Gastroesophageal sphincter (tissue), 4 donors: ENCODE data around the gene FANCI. TPM values are rescaled to one million over a fixed set of nuclear protein-coding genes. Genes with fewer than 3 reads are reported as not detected.

Experiments
- ATAC-seq: fragments of 150-250 bp; one replicate; pipeline ENCODE4 v1.9.1; 2016; ENCODE audit warnings: mild to moderate bottlenecking, moderate library complexity
- H3K27ac ChIP-seq, 4 donors: fragments of 200-600 bp; sonication (generic) in 3 of 4; 1 replicate in 3 of 4; 2 replicates in 1 of 4; pipeline ENCODE4 v1.5.1; 2016 to 2019
- H3K27me3 ChIP-seq: fragments of 200-600 bp; sonication (generic); one replicate; pipeline ENCODE4 v1.5.1; 2019
- H3K36me3 ChIP-seq, 2 donors: fragments of 200-600 bp; sonication (generic); one replicate each; pipeline ENCODE4 v1.5.1; 2019; ENCODE audit warnings: control low read depth in 1 of 2
- H3K4me1 ChIP-seq, 3 donors: fragments of 200-600 bp; sonication (generic); 1 replicate in 2 of 3; 2 replicates in 1 of 3; pipeline ENCODE4 v1.5.1; 2016 to 2019; ENCODE audit warnings: control low read depth in 2 of 3
- H3K4me3 ChIP-seq, 2 donors: fragments of 200-600 bp; sonication (generic); one replicate each; pipeline ENCODE4 v1.5.1; 2019; ENCODE audit warnings: mild to moderate bottlenecking in 1 of 2, moderate library complexity in 1 of 2
- H3K9me3 ChIP-seq, 3 donors: fragments of 200-600 bp; sonication (generic); one replicate each; pipeline ENCODE4 v1.5.1; 2017 to 2019; ENCODE audit warnings: control low read depth in 2 of 3
- CTCF ChIP-seq, 4 experiments: fragments of 200-600 bp in 2 of 4; fragments of 450-650 bp in 2 of 4; sonication (generic) in 1 of 4; IDR thresholded peaks; one replicate each; pipeline ENCODE4 v1.5.1; 2017 to 2019; ENCODE audit warnings: antibody characterized with exemption in 4 of 4, mild to moderate bottlenecking in 2 of 4, moderate library complexity in 2 of 4
- EP300 ChIP-seq: sonication (generic); formaldehyde crosslinking; IDR thresholded peaks from one replicate; pipeline ENCODE4 v1.6.1; 2017; ENCODE audit warnings: antibody characterized with exemption, mild to moderate bottlenecking
- POLR2A ChIP-seq, 2 donors: fragments of 450-650 bp; IDR thresholded peaks; one replicate each; pipeline ENCODE4 v1.6.1; 2017; ENCODE audit warnings: antibody characterized with exemption in 2 of 2, mild to moderate bottlenecking in 2 of 2, moderate library complexity in 1 of 2
- POLR2AphosphoS5 ChIP-seq: sonication (generic); formaldehyde crosslinking; IDR thresholded peaks from one replicate; pipeline ENCODE4 v1.6.1; 2017; ENCODE audit warnings: antibody characterized with exemption
- WGBS, 2 donors: methylation state at CpG; one replicate each; pipeline ENCODE4 v1.1.5; 2018; ENCODE audit warnings: low coverage in 1 of 2; 5-methylcytosine and 5-hydroxymethylcytosine counted together
- total RNA-seq, 4 donors: library from RNA; depleted of rRNA; stranded (reverse); fragments of >200 nt; gene quantifications; one replicate each; pipeline ENCODE4 v1.1.0, GENCODE V29; 2016

Gene FANCI
- total RNA-seq, 4 donors from 2014 or later, result 1.9 to 12.5 (median 7.1) TPM

- TF ChIP-seq CTCF (IDR thresholded peaks at IDR 0.05) (no peak), EP300 (no peak), POLR2AphosphoS5 (no peak), POLR2A (IDR thresholded peaks at IDR 0.05) (no peak)
- H3K36me3 ChIP-seq, result peaks cover 0 to 66% of the 10 kb centered on the region in 2 donors
- H3K4me1 ChIP-seq, result peaks cover 0 to 18% (median 3%) of the 10 kb centered on the region in 3 donors
- WGBS, 2 donors, result 96 to 100% methylated on average over 1 to 7 of the region's 12 CpGs
- H3K27me3 ChIP-seq, result no peaks in the 10 kb centered on the region
- ATAC-seq, result no peak
- H3K4me3 ChIP-seq, result no peak overlapping the region
- no peaks in the 10 kb centered on the region for H3K9me3 ChIP-seq
- no peak overlapping the region for H3K27ac ChIP-seq
Measured at GRCh38 chr15:89200182-89200581, 43.6 kb upstream of the FANCI start.

DNA sequence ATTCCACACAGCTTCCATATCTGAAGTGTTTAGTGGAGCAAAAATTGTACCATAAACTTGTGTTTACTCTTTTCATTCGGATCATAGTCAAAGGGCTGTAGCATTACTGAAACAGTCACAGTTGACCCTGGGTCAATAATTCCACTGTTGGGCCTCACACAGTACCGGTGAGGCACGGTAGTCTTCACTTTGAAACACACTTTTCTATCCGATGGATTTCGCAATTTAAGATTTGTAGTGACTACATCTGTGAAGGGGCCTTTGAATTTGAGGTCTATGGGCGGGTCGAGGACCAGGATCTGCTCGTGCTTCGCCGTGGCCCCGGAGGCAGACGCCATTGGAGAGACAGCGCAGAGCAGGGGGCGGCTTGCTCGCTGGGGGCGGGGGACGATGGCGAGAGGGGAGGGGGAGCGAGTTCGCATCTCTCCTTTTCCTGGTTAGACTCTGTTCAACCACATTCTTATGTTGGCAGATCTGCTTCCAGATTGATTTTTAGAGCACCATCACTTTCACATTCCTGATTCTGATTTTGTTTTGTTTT, 42.2 kb upstream of the FANCI start:
- Histone ChIP-seq H3K4me1 (peaks cover 0 to 18% (median 3%) of the 10 kb centered on the region in 3 donors), H3K9me3 (no peaks in the 10 kb centered on the region), H3K4me3 (no peak overlapping the region), H3K27ac (no peak overlapping the region), H3K36me3 (peaks cover 0 to 53% of the 10 kb centered on the region in 2 donors), H3K27me3 (no peaks in the 10 kb centered on the region)
- TF ChIP-seq POLR2A (IDR thresholded peaks at IDR 0.05), result no peak
- TF ChIP-seq POLR2AphosphoS5, result no peak
- no peak for TF ChIP-seq EP300
- no peak for TF ChIP-seq CTCF (IDR thresholded peaks at IDR 0.05)
- whole genome bisulfite sequencing, 2 donors, result 33 to 82% methylated on average over 1 to 12 of the region's 20 CpGs
- no peak for ATAC-seq

- H3K4me3 ChIP-seq, result no peak overlapping the region
- no peaks in the 10 kb centered on the region for H3K9me3 ChIP-seq
- H3K4me1 ChIP-seq, result peaks cover 0 to 19% (median 4%) of the 10 kb centered on the region in 3 donors
- no peak for ATAC-seq
- WGBS, 2 donors, result 59% methylated on average over 2 of the region's 2 CpGs; no CpG with 5 or more reads in 1 of the 2 donors
- TF ChIP-seq POLR2A (IDR thresholded peaks at IDR 0.05) (no peak), CTCF (IDR thresholded peaks at IDR 0.05) (no peak), POLR2AphosphoS5 (no peak), EP300 (no peak)
- no peaks in the 10 kb centered on the region for H3K27me3 ChIP-seq
- no peak overlapping the region for H3K27ac ChIP-seq
- H3K36me3 ChIP-seq, result peaks cover 0 to 30% of the 10 kb centered on the region in 2 donors
Measured at GRCh38 chr15:89203705-89204273, 40.0 kb upstream of the FANCI start.

DNA sequence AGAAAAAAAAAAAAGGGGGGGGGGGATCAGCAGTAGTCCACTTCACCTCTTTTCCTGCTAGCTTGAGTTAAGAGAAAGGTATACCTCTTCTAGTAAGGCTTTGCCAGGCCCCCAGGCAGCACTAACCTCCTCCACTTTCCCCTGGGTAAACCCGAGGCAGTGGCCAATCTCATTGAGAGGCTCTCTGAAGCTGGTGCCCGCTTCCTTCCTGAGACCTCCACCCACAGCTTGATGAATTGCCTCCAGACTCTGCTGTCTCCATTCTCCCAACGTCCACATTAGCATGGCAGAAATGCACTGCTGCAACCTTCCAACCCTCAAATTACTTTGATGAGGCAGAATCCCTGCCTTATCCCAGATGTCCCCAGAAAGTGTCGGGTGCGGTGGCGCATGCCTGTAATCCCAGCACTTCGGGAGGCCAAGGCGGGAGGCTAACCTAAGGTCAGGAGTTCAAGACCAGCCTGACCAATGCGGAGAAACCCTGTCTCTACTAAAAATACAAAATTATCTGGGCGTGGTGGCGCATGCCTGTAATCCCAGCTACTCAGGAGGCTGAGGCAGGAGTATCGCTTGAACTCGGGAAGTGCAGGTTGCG, 37.7 kb upstream of the FANCI start:
- H3K36me3 ChIP-seq, result peaks cover 0 to 7% of the 10 kb centered on the region in 2 donors
- TF ChIP-seq EP300, result no peak
- no peak for TF ChIP-seq POLR2A (IDR thresholded peaks at IDR 0.05)
- no peak for TF ChIP-seq POLR2AphosphoS5
- H3K4me3 ChIP-seq, result no peak overlapping the region
- WGBS, 2 donors, result 51 to 66% methylated on average over 2 to 9 of the region's 14 CpGs
- no peaks in the 10 kb centered on the region for H3K27me3 ChIP-seq
- no peaks in the 10 kb centered on the region for H3K9me3 ChIP-seq
- ATAC-seq, result no peak
- H3K27ac ChIP-seq, result no peak overlapping the region
- peaks cover 0 to 10% (median 4%) of the 10 kb centered on the region in 3 donors for H3K4me1 ChIP-seq

- H3K36me3 ChIP-seq, result no peaks in the 10 kb centered on the region
- no peaks in the 10 kb centered on the region for H3K9me3 ChIP-seq
- peaks cover 0 to 10% (median 4%) of the 10 kb centered on the region in 3 donors for H3K4me1 ChIP-seq
- peak; percentile 87 for ATAC-seq
- H3K4me3 ChIP-seq, result peak overlapping the region in 1 of 2 donors; percentile 26
- 0% methylated on average over 2 to 5 of the region's 14 CpGs for WGBS, 2 donors
- TF ChIP-seq CTCF (IDR thresholded peaks at IDR 0.05) (peak; percentile 89 to 97 (median 92)), EP300 (no peak)
- no peak overlapping the region for H3K27ac ChIP-seq
- no peaks in the 10 kb centered on the region for H3K27me3 ChIP-seq
Measured at GRCh38 chr15:89206908-89207331, 36.9 kb upstream of the FANCI start.
